Activated CD4-positive, alpha-beta T cell treated with anti-CD3 and anti-CD28 coated beads for 48 hours (primary cell): Measurements from ENCODE around the gene CSTA.

ENCODE experiments used
- DNase-seq: peaks from one replicate; pipeline ENCODE4 v3.0.0-alpha.2; 2020

The CSTA gene

DNA sequence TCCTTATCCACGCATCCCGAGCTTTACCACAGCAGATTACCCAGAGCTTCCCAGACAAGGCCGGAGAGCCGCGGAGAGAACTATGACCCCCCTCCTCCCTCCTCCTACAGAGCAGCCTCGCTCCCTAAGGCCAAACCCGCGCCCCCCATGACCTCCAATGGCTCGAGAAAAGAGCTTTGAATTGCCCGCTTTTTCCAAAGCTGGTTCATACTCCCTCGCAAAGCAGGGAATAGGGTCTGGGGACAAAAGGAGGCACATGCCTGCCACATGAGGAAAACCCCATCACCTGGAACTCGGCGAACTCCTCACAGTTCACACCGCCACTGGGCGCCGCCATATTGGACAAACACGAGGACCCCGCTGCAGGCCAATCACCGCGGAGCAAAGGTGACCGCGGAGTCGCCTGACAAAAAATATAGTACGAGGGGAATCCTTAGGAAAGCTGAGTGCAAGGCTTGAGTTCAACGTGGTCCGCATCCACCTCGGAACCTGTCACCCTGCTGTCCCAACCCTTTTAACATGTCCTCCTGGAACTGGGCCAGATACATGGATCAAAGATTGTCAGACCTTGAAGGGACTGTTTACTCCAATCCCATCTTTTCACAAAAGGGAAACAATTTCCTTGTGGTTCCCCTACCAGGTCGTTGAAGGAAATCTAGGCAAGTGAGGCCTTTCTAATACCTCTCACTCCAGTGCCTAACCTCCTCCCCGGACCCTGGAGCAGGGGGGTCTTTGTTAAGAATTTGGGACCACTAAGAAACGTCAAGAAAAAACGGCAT is 58.0 kb downstream of the CSTA start, which contains the start of gene MIX23:
Gene MIX23, minus strand, starts transcription at position 344 of the 779 bp plus-strand sequence. Its CDS starts 7 bp downstream, at position 337.
- peak; percentile 92 for DNase-seq

GRCh38 chr3:122383771-122384697 is 59.0 kb downstream of the CSTA start, which contains the start of gene FAM162A:
TSS of gene FAM162A (plus strand) at chr3:122384182. CDS start at chr3:122384266, 84 bp downstream.
- DNase-seq, result peak; percentile 96

- no peak for DNase-seq
These were observed 62.7 kb downstream of the CSTA start for GRCh38 chr3:122387709-122388108.

DNA sequence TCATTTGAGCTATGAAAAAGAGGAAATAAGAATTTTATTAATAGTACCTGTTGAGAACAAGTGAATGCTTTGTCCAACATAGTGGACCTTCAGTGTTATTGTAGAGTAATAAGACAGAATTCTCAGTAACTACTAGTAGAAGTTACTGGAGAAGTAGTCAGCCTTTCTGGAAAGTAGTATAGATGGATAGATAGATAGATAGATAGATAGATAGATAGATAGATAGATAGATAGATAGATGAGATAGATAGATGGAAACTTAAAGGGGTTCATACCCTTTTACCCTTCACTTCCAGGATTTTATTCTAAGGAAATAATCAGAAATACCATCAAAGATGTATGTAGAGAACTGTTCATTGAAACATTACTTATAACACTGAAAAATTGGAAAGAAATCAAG is 64.1 kb downstream of the CSTA start:
- DNase-seq, result no peak

DNA sequence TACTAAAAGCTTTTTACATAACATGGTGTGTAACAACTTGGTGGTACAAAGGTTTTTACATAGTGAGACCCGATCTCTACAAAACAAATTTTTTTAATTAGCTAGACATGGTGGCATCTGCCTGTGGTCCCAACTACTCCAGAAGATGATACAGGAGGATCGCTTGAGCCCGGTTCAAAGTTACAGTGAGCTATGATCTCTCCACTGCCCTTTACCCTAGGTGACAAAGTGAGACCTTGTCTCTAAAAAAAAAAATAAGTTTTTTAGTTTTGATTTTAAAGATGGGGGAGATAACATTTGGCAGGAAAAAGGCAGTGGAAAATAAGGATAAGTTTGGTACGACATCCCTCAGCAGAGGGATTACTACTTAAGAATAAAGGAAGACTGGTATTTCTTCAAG is 64.8 kb downstream of the CSTA start:
- DNase-seq, result no peak

- DNase-seq, result no peak
These were observed 65.6 kb downstream of the CSTA start for GRCh38 chr3:122390665-122391064.
